ENCODE data around the gene ADM2.

The ADM2 gene

DNA sequence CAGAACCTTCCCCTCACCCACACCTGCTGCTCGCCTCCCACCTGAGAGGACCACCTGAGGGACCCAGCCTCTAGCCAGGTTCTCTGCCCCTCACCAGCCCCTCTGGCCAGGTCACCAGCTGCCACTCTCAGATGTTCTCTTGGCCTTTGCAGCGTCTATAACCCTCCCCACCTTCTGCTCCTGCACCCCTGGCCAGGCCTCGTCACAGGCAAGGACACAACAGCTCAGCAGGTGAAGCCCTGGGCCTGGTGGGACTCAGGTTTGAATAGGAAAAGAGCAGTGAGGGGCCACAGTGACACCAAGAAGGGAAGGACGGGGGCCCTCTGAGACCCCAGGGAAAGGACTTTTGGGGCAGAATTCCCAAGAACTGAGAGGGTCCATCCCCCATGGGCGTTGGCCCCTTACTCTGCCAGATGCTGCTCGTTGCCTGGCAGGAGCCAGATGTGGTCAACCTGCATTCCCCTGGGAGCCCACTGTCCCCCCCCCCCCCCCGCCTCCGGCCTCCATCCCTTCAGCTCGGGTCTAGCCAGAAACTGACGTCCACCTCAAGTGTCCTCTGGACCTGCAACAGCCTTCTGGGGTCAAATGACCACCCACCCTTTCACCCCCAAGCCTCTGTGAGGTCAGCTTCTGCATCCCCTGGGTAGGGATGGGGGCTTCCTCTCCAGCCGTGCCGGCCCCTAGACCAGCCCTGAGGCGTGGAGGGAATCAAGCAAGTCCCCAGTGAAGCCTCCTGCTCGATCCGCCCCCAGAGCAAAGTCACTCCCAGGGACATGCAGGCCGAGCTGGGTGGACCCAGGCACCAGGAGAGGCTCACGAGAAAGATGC is 35.2 kb upstream of the ADM2 start:
- no peak for DNase-seq

DNA sequence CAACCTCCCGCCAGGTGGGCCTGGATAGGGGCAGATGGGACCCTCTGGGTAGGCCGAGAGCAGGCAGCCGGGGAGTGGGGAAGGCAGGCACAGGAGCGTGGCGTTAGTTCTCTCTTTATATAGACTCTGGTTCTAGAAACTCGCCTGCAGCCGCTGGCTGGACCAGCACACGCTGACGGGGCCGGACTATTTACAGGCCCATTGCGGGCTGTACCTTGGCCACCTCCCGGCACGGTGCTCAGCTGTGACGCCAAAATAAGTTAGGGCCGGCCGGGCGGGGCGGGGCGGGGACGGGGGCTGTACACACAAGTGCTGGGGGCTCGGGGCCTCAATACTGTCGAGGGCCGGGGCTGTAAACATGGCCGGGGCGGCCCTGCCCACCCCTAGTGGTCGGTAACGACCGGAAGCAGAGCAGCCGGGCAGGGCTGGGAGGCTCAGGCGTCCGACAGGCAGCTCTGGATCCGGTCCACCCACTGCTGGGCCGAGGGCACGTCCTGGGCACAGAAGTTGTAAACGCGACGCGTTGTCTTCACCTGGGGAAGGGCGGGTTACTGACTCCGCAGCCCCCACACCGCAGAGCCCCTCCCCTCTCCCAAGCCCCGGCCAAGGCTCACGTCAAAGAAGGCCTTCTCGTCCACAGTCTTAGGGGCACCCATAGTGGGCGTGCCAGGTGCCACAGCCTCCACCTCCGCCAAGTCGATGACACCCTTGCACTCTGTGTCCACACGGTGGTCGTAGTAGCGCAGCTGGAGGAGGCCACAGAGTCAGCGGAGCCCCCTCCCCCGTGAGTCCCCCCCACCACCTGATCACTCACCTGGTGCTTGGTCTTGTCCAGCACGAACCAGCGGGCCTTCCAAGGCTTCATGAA is 34.4 kb upstream of the ADM2 start:
- no peak for DNase-seq

DNA sequence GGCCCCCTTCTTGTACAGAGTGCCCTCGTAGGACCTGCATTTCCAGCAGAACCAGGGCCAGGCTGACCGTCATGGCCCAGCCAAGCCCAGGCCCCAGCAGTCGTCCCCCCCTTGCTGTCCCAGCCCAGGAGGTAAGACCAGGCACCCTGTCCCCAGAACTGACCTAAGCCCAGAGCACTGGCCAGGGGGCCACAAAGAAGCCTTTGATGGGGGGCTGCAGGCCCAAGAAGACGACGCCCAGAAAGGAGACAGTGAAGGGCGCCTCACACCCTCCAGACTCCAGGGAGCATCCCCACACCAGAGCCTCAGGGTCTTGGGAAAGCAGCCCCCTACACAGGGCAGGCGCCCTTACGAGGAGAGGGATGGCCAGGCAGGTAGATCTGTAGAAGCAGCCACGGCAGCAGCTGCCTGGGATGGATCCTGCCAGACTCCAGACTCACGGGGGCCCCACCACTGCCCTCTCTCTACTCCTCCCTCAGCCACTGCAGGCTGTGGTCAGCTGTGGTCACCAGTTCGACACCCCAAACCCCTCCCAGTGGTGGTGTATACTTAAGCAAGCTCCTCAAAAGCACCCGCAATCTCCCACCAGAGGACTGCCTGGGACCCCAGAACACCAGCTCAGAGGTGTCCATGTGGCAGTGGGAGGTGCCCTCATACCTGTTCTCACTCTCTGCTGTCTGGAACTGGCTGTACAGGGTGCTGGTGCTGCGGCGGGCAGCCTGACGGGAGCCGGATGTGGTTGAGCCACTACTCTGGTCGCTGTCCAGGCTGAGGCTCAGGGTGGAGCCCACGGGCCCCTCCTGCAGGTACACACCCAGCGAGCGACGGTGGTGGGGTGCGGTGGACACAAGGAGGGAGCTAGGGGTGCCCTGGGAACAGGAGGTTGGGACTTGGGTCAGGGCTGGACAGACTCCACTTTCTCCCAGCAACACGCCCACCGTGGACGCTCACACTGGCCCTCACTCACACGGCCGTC is 33.5 kb upstream of the ADM2 start:
- DNase-seq: no peak

DNA sequence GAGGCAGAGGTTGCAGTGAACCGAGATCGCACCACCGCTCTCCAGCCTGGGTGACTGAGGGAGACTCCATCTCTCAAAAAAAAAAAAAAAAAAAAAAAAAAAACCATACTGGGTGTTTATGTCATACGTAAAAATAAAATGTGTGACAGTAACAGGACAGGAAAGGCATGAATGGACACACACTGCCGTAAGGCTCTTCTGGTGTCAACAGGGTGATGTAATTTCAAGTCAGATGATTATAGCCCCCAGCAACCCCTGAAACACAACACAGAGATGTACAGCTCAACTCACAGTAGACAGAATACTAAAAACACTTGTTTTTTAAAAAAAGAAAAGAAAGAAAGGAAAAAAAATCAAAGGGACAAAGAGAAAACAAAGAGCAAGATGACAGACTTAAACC is 28.7 kb upstream of the ADM2 start:
- no peak for DNase-seq

DNA sequence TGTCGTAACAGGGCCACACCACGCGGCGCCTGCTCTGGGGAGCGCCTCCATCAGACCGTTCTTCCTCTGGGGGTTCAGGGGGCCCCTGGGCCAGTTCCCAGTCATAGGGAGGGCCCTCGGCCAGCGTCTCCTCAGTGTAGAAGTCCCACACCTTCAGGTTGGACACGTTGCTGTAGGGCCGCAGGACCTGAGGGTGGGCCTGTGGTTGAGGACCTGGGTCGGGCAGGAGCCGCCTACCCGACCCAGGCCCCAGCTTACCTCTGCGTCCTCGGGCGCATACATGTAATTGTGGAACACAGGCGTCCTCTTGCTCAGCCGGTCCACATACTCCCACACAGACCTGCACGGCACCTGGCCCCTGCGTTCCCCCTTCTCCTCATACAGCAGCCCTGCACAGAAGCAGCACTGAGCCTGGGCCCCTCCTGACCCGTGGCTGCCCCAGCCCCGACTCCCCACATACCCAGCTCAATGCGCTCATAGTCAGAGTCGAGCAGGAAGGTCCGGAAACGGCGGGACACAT is 26.7 kb upstream of the ADM2 start:
- no peak for DNase-seq

DNA sequence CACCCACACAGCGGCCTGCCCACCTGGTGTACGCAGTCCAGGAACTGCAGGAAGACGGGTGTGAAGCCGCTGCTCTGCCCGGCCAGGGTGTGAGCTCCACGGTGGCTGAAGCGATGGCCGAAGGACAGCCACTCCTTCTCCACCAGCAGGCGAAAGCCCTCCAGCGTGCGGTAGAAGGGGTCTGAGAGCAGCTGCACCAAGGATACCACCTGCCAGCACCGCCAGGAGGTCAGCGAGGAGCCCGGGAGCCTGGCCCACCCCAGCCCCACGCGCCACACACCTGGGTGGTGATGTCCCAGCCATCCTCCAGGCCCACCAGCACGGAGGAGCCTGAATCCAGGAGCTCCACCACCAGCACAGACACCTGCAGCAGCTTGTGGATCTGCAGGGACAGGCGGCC is 26.1 kb upstream of the ADM2 start:
- DNase-seq: no peak

DNA sequence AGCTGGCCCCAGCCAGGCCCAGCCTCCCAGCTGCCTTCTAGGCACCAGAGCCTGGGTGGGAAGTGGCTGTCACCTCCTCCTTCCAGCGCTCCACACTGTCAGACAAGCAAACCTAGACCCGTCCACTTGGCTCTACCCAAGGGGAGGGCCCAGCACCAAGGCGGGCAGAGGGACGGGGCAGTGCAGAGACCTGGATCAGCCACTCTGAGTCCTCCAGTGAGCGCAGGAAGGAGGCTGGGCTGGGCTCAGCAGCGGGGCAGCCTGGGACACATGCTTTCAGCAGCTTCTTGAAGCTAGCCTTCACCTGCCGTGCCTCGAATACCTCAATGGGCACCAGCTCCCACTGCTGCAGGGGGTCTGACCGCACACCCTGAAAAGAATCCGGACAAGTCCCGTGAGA is 25.3 kb upstream of the ADM2 start:
- no peak for DNase-seq

DNA sequence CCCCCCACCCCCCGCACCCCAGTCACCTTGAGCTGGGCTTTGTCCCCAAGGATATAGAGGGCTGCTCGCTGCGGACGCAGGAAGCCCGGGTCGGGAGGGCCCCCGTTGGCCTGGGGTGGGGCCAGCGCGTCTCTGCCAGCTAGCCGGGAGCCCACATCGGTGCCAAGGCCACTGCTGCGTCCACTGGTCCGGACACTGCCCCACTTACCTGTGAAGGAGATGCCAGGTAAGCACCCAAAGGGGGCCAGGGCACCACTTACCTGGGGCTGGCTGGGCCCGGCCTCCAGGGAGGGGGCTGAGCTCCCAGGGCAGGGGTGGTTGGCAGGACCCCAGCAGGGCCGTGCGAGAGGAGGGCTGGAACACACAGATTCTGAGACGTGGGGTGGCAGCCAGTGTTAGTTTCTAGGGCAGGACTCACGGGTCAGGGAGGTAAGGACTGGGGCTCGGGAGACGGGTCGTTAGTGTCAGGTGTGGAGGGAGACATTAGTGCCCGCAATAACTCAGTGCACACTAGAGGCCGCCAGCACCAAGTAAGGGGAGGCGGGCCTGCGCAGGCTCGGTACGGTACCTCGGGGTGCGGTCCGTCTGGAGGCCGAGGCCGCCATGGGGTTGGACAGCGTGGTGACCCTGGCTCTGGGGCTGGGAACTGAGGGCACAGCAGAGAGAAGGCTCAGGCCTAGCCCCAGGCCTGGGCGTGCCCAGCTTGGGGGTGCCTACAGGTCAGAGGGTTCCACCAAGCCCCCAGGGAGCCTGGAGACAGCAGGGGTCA is 24.7 kb upstream of the ADM2 start:
- DNase-seq: no peak

DNA sequence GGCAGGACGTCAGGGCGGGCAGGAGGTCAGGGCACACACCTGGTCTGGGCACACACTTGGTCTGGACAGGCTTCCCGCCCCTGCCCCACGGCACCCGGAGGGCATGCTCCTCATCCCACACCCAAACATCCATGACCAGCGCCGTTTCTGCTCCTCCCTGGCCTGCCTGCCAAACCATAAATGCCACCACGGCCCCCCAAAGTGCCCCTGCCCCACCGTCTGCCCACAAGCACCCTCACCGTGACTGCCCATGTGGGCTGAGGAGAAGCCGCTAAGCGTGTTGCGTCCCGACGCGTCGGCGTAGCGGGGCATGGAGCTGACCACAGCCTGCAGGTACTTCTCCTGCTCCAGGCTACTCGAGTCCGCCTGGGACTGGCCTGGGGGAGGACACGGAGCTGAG is 22.3 kb upstream of the ADM2 start:
- DNase-seq: no peak

DNA sequence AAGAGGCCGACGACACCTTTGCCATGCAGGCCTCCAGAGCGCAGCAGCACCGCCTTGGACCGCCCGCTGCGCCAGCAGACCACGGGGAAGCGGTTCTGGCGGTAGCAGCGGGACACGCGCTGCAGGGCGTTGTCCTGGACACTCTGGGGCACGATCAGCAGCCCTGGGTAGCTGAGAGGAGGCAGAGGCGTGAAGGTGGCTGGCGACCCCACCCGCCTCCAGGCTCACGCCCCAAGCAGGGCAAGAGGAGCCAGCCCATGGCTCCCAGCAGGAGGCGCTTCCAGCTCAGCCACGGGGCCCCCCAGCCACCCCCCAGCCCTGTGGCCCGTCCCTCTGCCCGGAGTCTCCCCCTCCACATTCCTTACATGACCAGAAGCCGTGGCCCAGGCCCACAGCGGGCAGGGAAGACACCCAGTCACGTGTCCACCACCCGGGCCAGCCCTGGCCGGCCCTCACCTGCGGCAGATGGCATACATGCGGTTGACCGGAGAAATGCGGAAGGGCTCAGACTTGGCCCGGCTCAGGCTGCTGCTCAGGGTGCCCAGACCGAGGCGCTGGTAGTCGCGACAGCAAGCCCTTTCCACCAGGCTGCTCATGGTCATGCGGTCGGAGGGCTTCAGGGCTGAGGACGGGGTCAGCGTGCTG is 21.7 kb upstream of the ADM2 start:
- no peak for DNase-seq

DNA sequence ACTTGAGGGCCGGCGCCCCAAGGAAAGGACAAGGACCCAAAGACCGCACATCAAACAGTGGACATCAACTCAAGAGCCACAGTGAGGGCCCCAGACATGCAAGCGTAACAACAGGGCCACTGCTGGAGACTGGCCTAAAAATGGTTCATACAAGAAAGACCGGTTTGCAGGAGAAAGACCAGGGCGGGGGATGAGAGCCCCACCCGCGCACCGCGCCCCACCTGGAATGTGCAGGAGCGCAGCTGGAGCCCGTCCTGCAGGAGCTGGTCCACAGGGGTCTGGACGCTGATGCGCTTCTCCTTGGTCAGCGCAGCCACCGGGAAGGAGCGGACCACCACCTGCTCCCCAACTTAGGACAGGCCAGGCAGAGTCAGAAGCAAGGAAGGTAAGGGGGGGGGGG is 20.4 kb upstream of the ADM2 start:
- no peak for DNase-seq

DNA sequence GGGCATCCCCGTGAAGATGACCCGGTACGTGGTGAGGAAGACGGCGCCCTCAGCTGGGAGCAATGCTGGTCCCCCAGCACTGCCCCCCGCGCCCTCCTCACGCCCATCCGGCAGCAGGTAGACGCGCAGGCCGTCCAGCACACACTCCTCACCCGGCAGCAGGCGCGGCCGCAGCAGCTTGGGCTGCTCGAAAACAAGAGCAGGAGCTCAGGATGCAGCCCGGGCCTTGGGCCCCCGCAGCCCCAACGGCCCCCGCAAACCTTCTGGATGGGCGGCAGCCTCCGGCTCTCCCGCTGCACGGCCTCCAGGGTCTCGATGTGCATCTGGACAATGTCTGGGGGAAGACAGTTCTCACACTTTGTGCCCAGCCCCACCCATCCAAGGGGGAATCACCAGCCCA is 19.8 kb upstream of the ADM2 start:
- no peak for DNase-seq

DNA sequence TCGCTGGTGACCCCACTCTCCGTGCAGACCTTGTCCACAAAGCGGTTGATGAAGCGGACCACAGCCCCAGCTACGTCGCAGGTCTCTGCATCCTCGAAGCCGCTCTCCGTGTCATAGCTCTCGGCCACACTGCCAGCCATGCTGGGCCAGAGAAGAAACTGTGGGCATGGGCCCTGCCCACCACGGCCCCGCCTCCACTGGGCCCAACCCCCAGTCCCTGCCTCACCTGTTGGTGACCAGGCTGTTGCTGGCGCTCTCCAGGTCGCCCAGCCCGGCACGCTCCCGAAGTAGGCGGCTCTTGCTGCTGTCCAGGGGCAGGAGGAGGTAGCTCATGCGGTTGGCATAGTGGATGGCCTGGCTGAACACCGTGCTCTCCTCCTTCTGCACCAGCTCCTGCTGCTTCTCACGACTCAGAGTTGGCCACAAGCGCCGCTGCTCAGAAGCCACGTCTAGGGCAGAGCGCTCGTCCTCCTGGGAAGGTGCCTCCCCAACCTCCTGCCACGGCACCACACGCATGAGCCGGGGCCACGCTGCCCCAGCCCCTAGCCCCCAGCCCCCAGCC is 19.3 kb upstream of the ADM2 start:
- DNase-seq: no peak

DNA sequence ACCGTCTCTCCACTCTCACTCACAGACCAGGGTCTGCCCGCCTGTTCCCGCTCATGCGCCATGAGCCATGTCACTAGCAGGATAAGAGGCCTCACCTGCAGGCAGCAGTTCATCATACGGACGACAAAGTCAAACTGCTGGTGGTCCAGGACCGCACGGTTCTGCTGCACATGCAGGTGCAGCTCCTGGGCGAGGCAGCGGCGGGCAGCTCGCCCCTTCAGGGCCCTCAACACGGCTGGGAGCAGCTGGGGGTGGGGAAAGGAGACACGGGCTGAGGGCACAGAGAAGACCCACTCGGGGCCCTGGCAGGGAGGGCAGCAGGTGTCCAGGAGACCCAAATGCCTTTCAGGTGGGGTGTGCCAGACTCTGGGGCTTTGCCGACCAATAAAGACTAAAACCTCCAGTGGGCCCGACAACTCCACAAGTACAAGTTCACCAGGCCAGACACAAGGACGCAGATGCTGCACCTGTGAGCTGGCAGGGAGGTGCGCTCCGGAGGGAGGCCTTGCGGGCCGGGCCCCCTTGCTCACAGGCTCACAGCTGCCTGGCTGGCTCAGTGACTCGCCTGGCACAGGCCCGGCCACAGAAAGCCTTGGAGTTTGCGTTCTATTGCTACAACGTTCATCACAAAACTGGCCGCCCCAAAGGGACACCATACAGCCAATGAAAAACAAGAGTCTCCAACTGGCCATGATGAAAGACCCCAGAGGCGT is 18.0 kb upstream of the ADM2 start:
- DNase-seq: no peak

DNA sequence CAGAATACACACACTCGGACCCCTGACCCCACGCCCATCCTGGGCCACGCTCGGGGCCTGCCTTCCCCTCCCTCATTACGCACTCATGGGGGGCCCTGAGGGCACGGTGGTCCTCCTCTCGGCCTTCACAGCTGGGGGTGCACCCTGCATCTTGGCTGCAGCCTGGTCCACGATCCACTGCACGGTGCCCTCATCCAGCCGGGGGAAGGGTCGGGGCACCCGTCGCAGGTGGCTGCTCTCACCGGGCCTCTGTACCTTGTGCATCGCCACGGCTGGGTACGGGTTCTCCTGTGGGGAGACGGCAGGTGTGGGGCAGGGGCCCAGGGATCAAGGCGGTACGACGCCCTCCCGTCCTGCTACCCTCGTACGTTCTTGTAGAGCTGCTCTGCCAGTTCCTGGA is 16.9 kb upstream of the ADM2 start:
- DNase-seq: no peak

DNA sequence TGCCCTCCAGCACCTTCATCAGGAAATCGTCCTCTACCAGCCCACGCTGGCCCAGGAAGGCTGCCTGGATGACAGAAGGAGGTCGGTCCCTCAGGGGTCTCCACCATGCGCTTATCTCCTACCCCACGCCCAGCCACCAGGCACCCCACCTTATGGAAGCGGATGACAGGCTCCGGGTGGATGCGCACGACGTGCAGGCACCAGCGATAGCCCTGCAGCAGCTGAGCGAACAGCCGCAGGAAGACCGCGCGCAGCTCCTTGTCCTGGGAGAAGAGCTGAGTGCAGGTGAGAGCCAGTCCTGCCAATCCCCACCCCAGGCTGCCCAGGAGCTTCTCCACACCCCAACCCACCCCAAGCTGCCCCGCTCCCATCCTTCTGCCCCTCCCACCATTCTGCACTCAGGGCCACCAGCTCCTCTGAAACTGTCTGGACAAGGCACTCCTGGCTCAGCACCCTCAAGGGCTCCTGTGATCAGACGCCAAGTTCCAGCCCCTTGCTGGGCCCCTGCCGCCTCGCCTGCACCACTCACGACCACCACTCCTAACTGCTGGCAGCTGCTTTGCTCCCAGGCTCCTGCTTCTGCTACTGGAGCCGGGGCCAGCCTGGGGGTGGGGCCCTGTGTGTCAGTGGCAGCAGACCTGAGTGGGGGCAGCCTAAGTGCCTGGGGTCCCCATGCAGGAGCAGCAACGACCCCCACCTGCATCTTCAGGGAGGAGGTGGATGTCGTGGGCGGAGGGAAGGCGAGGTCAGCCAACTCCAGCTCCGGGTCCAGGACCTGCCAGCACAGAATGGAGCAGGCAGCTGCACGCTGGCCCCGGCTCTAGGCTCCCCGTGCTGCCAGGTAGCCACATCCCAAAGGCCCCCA is 16.0 kb upstream of the ADM2 start:
- no peak for DNase-seq

DNA sequence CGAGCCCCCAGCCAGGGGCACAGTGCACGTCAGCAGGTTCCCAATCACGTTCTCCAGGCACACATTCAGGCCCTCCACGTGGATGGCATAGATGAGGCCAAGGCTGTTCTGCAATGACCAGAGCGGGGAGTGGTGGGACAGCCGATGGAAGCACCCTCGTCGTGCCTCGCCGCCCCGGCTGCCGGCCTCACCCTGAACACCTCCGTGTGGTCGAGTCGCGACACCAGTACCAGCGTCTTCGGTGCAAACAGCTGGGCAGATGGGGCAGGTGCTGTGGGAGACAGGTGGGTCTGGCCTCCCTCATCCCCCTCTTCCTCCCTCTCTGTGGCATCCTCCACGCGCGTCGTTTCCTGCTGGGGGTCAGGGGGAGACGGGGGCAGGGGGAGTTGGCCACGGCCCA is 14.0 kb upstream of the ADM2 start:
- DNase-seq: no peak

DNA sequence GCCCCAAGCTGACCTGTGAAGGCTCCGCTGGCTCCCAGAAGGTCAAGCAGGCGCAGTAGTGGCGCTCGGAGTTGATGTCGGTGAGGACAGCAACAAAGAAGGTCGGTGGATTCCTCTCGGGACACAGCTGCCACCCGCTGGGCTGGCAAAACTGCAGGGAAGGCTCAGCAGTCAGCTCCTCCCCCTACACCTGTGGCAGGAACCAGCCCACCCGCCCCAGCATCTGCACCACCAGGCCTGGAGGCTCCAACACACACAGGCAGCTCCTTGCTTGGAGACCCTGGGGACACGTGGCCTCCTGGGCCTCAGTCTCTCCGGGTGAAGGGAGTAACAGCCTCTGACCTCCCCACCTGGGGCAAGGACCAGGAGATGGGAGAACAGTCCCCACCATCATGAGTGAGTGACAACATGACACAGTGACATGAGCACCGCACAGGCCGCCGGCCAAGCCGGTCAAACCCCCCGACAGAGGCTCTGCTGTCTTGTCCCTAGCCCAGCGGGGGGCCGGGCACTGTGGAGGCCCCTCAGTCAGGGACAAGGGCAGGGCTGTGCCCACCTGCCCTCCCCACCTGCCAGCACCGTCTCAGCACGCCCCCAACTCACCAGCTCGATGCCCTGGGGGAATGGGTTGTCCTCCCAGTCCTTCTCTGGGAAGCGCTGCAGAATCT is 13.4 kb upstream of the ADM2 start:
- no peak for DNase-seq

DNA sequence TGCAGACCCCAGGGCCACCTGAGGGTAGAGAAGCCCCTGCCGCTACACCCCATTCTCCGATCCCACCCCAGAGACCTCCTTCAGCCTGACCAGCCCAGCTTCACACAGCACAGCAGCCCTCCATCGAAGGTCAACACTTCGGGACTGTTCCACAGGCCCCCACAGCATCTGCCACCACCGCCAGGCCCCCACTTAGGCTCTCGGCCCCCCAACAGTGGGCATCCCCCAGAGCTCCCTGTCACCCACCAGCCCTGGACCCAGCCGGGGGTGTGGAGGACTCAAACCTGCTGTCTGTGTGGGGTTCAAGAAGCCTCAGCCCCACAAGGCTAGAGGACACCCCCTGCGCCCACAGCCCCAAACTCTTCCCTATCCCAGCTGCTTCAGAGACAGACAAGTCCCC is 12.7 kb upstream of the ADM2 start:
- no peak for DNase-seq
